Urothelium cell line (cell line): Measurements from ENCODE around the gene CAPN11.
A peak's percentile ranks its signal among the peaks of the same experiment; 100 is the strongest.

Source experiments
- DNase-seq: peaks from one replicate; pipeline ENCODE4 v3.0.0; 2011; ENCODE audit warnings: low spot score, mixed read lengths
- FAIRE-seq: peaks from 2 replicates; lab custom pipeline; 2011; peaks lifted over from hg19 to GRCh38; lab: Jason Lieb, UNC

Gene CAPN11

GRCh38 chr6:44152109-44152461 lies 6.5 kb upstream of the CAPN11 start:
- no peak for DNase-seq
- FAIRE-seq: no peak

- DNase-seq (no peak), FAIRE-seq (peak; percentile 44)
Measured at GRCh38 chr6:44152533-44152932, 6.1 kb upstream of the CAPN11 start.

GRCh38 chr6:44154067-44154466 lies 4.6 kb upstream of the CAPN11 start:
- no peak for FAIRE-seq
- no peak for DNase-seq

GRCh38 chr6:44156494-44157151 lies 2.0 kb upstream of the CAPN11 start:
- FAIRE-seq (no peak), DNase-seq (no peak)

- no peak for FAIRE-seq
- DNase-seq: no peak
Measured at GRCh38 chr6:44157152-44157521, 1.5 kb upstream of the CAPN11 start.

- FAIRE-seq (no peak), DNase-seq (no peak)
Measured at GRCh38 chr6:44161997-44162338, 3.3 kb downstream of the CAPN11 start.

- FAIRE-seq (no peak), DNase-seq (no peak)
Measured at GRCh38 chr6:44162876-44163625, 4.4 kb downstream of the CAPN11 start.

GRCh38 chr6:44166116-44166515 lies 7.5 kb downstream of the CAPN11 start:
- FAIRE-seq (no peak), DNase-seq (no peak)

GRCh38 chr6:44166591-44167184 lies 8.1 kb downstream of the CAPN11 start:
- DNase-seq: no peak
- no peak for FAIRE-seq

- no peak for FAIRE-seq
- no peak for DNase-seq
Measured at GRCh38 chr6:44167567-44167966, 8.9 kb downstream of the CAPN11 start.

- FAIRE-seq (no peak), DNase-seq (no peak)
Measured at GRCh38 chr6:44169154-44169553, 10.5 kb downstream of the CAPN11 start.

GRCh38 chr6:44169886-44170570 lies 11.4 kb downstream of the CAPN11 start:
- DNase-seq (no peak), FAIRE-seq (no peak)

GRCh38 chr6:44171899-44172546 lies 13.4 kb downstream of the CAPN11 start:
- DNase-seq: no peak
- no peak for FAIRE-seq

GRCh38 chr6:44172731-44173500 lies 14.3 kb downstream of the CAPN11 start:
- DNase-seq: peak; percentile 82
- FAIRE-seq: no peak

- no peak for FAIRE-seq
Measured at GRCh38 chr6:44176130-44176761, 17.6 kb downstream of the CAPN11 start.

GRCh38 chr6:44176762-44177509 lies 18.3 kb downstream of the CAPN11 start:
- FAIRE-seq (no peak), DNase-seq (no peak)

More at GRCh38 chr6:44176130-44176761, 17.6 kb downstream of the CAPN11 start:
- no peak for DNase-seq

- FAIRE-seq (no peak), DNase-seq (no peak)
Measured at GRCh38 chr6:44177691-44178423, 19.2 kb downstream of the CAPN11 start.

- DNase-seq (no peak), FAIRE-seq (no peak)
Measured at GRCh38 chr6:44178424-44179071, 19.9 kb downstream of the CAPN11 start.
